ENCODE data around the gene MMP1. TPM values are rescaled to one million over a fixed set of nuclear protein-coding genes. Genes with fewer than 3 reads are reported as not detected.
"Not testable (repeated sequence)": the region's sequence is repeated elsewhere in the genome, so short reads cannot be mapped to it uniquely, and the experiment has no call there.

Gene MMP1
- total RNA-seq, 1 experiment from 2014 or later: 7.9 TPM

- no peak for DNase-seq (ENCODE audit: low read depth)
Observed at GRCh38 chr11:102761646-102762238, 36.2 kb downstream of the MMP1 start.

- peak; percentile 95 for DNase-seq (ENCODE audit: low read depth)
Observed at GRCh38 chr11:102760344-102761035, 37.5 kb downstream of the MMP1 start.

- peak; percentile 54 for DNase-seq (ENCODE audit: low read depth)
Observed at GRCh38 chr11:102757823-102758549, 40.0 kb downstream of the MMP1 start.

- DNase-seq (ENCODE audit: low read depth): no peak
Observed at GRCh38 chr11:102753267-102753666, 44.7 kb downstream of the MMP1 start.

GRCh38 chr11:102751673-102752072, 46.3 kb downstream of the MMP1 start:
- no peak for DNase-seq (ENCODE audit: low read depth)

DNA sequence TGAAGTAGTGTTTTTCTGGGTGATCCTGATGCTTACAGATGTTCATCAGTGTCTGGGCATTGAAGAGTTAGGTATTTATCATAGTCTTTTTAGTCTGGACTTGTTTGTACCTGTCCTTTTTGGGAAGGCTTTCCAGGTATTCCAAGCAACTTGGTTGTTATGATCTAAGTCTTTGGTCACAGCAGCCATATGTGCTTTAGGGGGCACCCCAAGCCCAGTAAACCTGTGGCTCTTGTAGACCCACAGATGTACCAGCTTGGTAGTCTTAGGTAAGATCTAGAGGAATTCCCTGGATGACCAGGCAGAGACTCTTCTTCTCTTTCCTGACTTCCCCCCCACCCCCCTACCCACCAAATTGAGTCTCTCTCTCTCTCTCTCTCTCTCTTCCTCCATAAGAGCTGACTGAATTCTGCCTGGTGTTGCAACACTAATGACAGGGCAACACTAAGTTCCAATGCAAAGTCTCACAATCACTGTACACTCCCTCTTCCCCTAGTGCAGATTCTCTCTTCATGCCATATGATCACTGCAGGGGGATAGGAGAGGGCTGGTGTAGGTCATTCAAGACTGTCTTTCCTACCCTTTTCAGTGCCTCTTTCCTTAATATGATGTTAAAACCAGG, 48.7 kb downstream of the MMP1 start:
- DNase-seq (ENCODE audit: low read depth): no peak

- DNase-seq (ENCODE audit: low read depth): not testable (repeated sequence)
Observed at GRCh38 chr11:102746746-102747578, 51.0 kb downstream of the MMP1 start.

Other genes with a start within 250 kb of the MMP1 start
- gene MMP20, start 172.8 kb downstream of the MMP1 start, total RNA-seq (2014; rRNA removed; shearing (Covaris generic)): not detected in 2 replicates
- gene MMP27, start 92.4 kb downstream of the MMP1 start, total RNA-seq (2014; rRNA removed; shearing (Covaris generic)): not detected in 2 replicates
- gene MMP8, start 73.2 kb downstream of the MMP1 start, total RNA-seq (2014; rRNA removed; shearing (Covaris generic)): 0.10 and 0.37 TPM in 2 replicates
- not detected in 2 replicates for gene MMP10, start 17.5 kb downstream of the MMP1 start, total RNA-seq (2014; rRNA removed; shearing (Covaris generic))
- gene MMP3, start 45.4 kb upstream of the MMP1 start, total RNA-seq (2014; rRNA removed; shearing (Covaris generic)): 19.5 and 20.0 TPM in 2 replicates
- gene MMP12, start 76.8 kb upstream of the MMP1 start, total RNA-seq (2014; rRNA removed; shearing (Covaris generic)): not detected in 2 replicates
- gene MMP13, start 157.6 kb upstream of the MMP1 start, total RNA-seq (2014; rRNA removed; shearing (Covaris generic)): 0.47 and 0.63 TPM in 2 replicates

All from HT1080 (cell line).